ENCODE measurements around the gene LTA4H. TPM values are rescaled to one million over a fixed set of nuclear protein-coding genes. Genes with fewer than 3 reads are reported as not detected.
A peak's percentile ranks its signal among the peaks of the same experiment; 100 is the strongest.

The LTA4H gene
- total and polyA plus RNA-seq, 4 donors, result 145 to 262 (median 172) TPM

DNA sequence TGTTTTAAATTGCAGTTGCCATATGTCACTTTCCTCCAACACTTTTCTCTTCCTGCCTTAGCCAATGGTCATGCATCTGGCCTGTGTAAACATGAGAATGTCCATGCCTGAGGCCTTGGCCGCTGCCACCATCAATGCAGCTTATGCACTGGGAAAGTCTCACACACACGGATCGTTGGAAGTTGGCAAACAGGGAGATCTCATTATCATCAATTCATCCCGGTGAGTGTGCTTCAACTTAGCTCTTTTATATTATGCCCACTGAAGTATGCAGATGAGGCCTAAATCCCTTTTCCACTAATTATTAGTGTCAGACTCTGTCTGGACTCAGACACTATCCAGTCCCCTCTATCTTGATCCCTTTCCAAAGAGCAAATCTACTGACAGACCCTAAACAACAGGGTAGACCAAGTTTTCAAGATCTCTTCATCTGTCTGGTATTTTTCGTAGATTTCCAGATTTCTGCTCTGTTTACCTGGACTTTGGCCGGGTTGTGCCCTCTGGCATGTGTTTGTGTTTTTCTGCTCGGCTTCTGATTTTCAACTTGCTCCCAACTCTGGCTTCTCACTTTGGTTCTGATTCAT lies 69.0 kb downstream of the LTA4H start:
- WGBS, 2 donors, result 73 to 89% methylated on average over 7 of the region's 7 CpGs
- peak in 1 of 3 donors; percentile 7 for DNase-seq

DNA sequence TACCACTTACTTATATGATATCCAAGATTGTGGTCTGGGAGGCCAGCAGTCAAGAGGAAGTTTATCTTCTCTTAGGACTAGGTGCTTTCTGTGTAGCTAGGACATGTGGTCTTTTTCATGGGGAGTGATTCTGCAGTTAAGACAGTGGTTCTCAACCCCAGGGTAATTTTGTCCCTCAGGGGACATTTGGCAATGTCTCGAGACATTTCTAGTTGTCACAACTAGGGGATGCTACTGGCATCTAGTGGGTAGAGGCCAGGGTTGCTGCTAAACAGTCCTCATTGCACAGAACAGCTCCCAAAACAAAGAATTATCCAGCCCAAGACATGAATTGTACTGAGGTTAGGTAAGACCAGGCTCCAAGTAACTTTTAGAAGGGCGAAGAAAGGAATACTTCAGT lies 72.3 kb downstream of the LTA4H start:
- Histone ChIP-seq H3K9ac (ENCODE audit: insufficient read depth in 1 of 2, low read length in 2 of 2) (no peak overlapping the region), H3K27ac (ENCODE audit: low read depth in 1 of 2, low read length in 1 of 2) (no peak overlapping the region), H3K9me3 (ENCODE audit: control insufficient read depth in 4 of 4, insufficient read depth in 3 of 4, low read length in 3 of 4) (peaks cover 0 to 2% (median 0%) of the 10 kb centered on the region in 4 donors), H3K4me3 (no peak overlapping the region), H3K4me1 (ENCODE audit: control insufficient read depth in 5 of 5, insufficient read depth in 5 of 5, low read length in 5 of 5) (no peaks in the 10 kb centered on the region), H3K27me3 (ENCODE audit: control insufficient read depth in 3 of 3, insufficient read depth in 3 of 3, low read length in 2 of 3) (no peaks in the 10 kb centered on the region), H3K36me3 (ENCODE audit: control insufficient read depth in 4 of 4, insufficient read depth in 4 of 4, low read length in 4 of 4) (no peaks in the 10 kb centered on the region)
- DNase-seq, result no peak
- TF ChIP-seq, protein P1, sequence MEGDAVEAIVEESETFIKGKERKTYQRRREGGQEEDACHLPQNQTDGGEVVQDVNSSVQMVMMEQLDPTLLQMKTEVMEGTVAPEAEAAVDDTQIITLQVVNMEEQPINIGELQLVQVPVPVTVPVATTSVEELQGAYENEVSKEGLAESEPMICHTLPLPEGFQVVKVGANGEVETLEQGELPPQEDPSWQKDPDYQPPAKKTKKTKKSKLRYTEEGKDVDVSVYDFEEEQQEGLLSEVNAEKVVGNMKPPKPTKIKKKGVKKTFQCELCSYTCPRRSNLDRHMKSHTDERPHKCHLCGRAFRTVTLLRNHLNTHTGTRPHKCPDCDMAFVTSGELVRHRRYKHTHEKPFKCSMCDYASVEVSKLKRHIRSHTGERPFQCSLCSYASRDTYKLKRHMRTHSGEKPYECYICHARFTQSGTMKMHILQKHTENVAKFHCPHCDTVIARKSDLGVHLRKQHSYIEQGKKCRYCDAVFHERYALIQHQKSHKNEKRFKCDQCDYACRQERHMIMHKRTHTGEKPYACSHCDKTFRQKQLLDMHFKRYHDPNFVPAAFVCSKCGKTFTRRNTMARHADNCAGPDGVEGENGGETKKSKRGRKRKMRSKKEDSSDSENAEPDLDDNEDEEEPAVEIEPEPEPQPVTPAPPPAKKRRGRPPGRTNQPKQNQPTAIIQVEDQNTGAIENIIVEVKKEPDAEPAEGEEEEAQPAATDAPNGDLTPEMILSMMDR (IDR thresholded peaks at IDR 0.05; ENCODE audit: control extremely low read depth, extremely low read depth), result no peak
- 77 to 82% methylated on average over 2 of the region's 2 CpGs for WGBS, 2 donors
- ATAC-seq (ENCODE audit: insufficient read depth, low FRiP score), result no peak

More for the DNA sequence above, 69.0 kb downstream of the LTA4H start:
- TF ChIP-seq, protein P1 (IDR thresholded peaks at IDR 0.05; ENCODE audit: control extremely low read depth, extremely low read depth), result no peak
- Histone ChIP-seq H3K4me3 (no peak overlapping the region), H3K9ac (ENCODE audit: insufficient read depth in 1 of 2, low read length in 2 of 2) (no peak overlapping the region), H3K27me3 (ENCODE audit: control insufficient read depth in 3 of 3, insufficient read depth in 3 of 3, low read length in 2 of 3) (no peaks in the 10 kb centered on the region), H3K4me1 (ENCODE audit: control insufficient read depth in 5 of 5, insufficient read depth in 5 of 5, low read length in 5 of 5) (no peaks in the 10 kb centered on the region), H3K36me3 (ENCODE audit: control insufficient read depth in 4 of 4, insufficient read depth in 4 of 4, low read length in 4 of 4) (no peaks in the 10 kb centered on the region), H3K9me3 (ENCODE audit: control insufficient read depth in 4 of 4, insufficient read depth in 3 of 4, low read length in 3 of 4) (peaks cover 0 to 2% (median 0%) of the 10 kb centered on the region in 4 donors), H3K27ac (ENCODE audit: low read depth in 1 of 2, low read length in 1 of 2) (no peak overlapping the region)
- ATAC-seq (ENCODE audit: insufficient read depth, low FRiP score), result no peak

DNA sequence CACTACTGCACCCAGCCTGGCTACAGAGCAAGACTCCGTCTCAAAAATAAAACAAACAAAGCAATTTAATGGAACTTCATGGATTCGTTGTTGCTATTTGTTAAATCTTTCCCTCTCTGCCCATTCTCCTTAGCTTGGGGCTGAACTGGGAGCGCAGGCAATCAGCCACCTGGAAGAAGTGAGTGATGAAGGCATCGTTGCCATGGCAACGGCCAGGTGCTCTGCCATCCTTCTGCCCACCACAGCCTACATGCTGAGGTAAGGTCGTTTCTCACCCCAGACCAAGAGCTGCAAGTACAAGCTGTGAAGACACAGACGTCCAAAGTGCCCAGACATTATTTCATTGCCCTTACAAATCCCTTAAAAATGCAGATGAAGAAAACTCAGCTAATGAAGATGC lies 73.2 kb downstream of the LTA4H start:
- Histone ChIP-seq H3K4me1 (ENCODE audit: control insufficient read depth in 5 of 5, insufficient read depth in 5 of 5, low read length in 5 of 5) (no peaks in the 10 kb centered on the region), H3K27me3 (ENCODE audit: control insufficient read depth in 3 of 3, insufficient read depth in 3 of 3, low read length in 2 of 3) (no peaks in the 10 kb centered on the region), H3K9me3 (ENCODE audit: control insufficient read depth in 4 of 4, insufficient read depth in 3 of 4, low read length in 3 of 4) (peaks cover 0 to 2% (median 0%) of the 10 kb centered on the region in 4 donors), H3K27ac (ENCODE audit: low read depth in 1 of 2, low read length in 1 of 2) (no peak overlapping the region), H3K9ac (ENCODE audit: insufficient read depth in 1 of 2, low read length in 2 of 2) (no peak overlapping the region), H3K4me3 (no peak overlapping the region), H3K36me3 (ENCODE audit: control insufficient read depth in 4 of 4, insufficient read depth in 4 of 4, low read length in 4 of 4) (no peaks in the 10 kb centered on the region)
- TF ChIP-seq, protein P1 (IDR thresholded peaks at IDR 0.05; ENCODE audit: control extremely low read depth, extremely low read depth), result no peak
- no peak for ATAC-seq (ENCODE audit: insufficient read depth, low FRiP score)
- DNase-seq, result no peak
- WGBS, 2 donors, result 79 to 83% methylated on average over 7 of the region's 7 CpGs

DNA sequence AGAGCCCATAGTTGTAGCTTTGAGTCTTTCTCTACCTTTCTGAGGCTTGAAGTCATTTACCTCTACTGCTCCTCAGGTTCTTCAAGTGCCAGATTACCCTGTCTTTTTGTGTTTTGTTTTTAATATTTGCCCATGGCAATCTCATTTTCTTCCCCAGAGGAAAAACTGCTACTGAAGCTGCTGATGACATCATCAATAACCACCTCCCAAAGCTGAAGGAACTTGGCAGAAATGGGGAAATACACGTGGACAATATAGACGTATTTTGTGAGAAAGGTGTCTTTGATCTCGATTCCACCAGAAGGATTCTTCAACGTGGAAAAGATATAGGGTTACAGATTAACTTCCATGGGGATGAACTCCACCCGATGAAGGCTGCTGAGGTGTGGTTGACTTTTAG lies 75.1 kb downstream of the LTA4H start:
- Histone ChIP-seq H3K4me1 (ENCODE audit: control insufficient read depth in 5 of 5, insufficient read depth in 5 of 5, low read length in 5 of 5) (no peaks in the 10 kb centered on the region), H3K9me3 (ENCODE audit: control insufficient read depth in 4 of 4, insufficient read depth in 3 of 4, low read length in 3 of 4) (no peaks in the 10 kb centered on the region), H3K4me3 (no peak overlapping the region), H3K36me3 (ENCODE audit: control insufficient read depth in 4 of 4, insufficient read depth in 4 of 4, low read length in 4 of 4) (no peaks in the 10 kb centered on the region), H3K9ac (ENCODE audit: insufficient read depth in 1 of 2, low read length in 2 of 2) (no peak overlapping the region), H3K27me3 (ENCODE audit: control insufficient read depth in 3 of 3, insufficient read depth in 3 of 3, low read length in 2 of 3) (peaks cover 0 to 2% (median 0%) of the 10 kb centered on the region in 3 donors), H3K27ac (ENCODE audit: low read depth in 1 of 2, low read length in 1 of 2) (no peak overlapping the region)
- WGBS, 2 donors, result 58 to 62% methylated on average over 5 of the region's 5 CpGs
- no peak for DNase-seq
- TF ChIP-seq, protein P1 (IDR thresholded peaks at IDR 0.05; ENCODE audit: control extremely low read depth, extremely low read depth), result no peak
- ATAC-seq (ENCODE audit: insufficient read depth, low FRiP score), result no peak

Measured in lung (tissue), 12 donors.